Memory B cell (primary cell): ENCODE results near the gene MYO19.
"Not testable (repeated sequence)": the region's sequence is repeated elsewhere in the genome, so short reads cannot be mapped to it uniquely, and the experiment has no call there.

ENCODE experiments used
- ATAC-seq: fragments of 150-1000 bp; cut with Tn5 transposase; 2 replicates; pipeline ENCODE4 v1.10.0; 2021; ENCODE audit warnings: low read depth, mild to moderate bottlenecking, moderate library complexity
- DNase-seq, 2 donors: peaks; one replicate each; pipeline ENCODE4 v3.0.0; 2022; ENCODE audit warnings: low spot score in 2 of 2
- H3K27ac Mint-ChIP-seq: one replicate; pipeline ENCODE4 v1.8.0; 2022; ENCODE audit warnings: mild to moderate bottlenecking, moderate library complexity, mixed read lengths
- H3K27me3 Mint-ChIP-seq: one replicate; pipeline ENCODE4 v1.8.0; 2022; ENCODE audit warnings: mixed read lengths
- H3K36me3 Mint-ChIP-seq: one replicate; pipeline ENCODE4 v1.8.0; 2022; ENCODE audit warnings: mild to moderate bottlenecking, mixed read lengths
- H3K4me1 Mint-ChIP-seq: one replicate; pipeline ENCODE4 v1.8.0; 2022; ENCODE audit warnings: mixed read lengths
- H3K4me3 Mint-ChIP-seq: one replicate; pipeline ENCODE4 v1.8.0; 2022; ENCODE audit warnings: mild to moderate bottlenecking, moderate library complexity, mixed read lengths
- H3K9me3 Mint-ChIP-seq: one replicate; pipeline ENCODE4 v1.8.0; 2022; ENCODE audit warnings: mixed read lengths

MYO19 gene

DNA sequence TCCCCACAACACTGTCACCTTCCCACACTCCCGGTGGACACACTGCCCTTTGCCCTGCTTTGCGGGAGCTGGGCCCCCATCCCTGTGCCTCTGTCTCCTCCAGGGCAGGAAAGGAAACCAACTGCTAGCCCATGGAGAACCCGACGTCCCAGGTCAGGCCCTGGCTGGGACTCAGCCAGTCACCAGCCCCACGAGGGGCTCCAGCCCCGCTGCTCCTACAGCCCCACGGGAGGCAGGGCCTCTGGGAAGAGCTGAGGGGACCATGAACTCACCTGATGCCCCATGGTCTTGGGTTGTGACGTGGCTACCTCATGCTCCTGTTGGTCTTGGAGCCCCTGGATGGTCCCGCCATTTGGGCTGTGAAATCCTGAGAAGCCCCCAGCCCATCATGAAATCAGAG is 81.8 kb downstream of the MYO19 start:
- not testable (repeated sequence) for H3K27me3 Mint-ChIP-seq, H3K9me3 Mint-ChIP-seq

GRCh38 chr17:36449997-36450396 is 84.7 kb downstream of the MYO19 start:
- DNase-seq, H3K4me3 Mint-ChIP-seq, H3K27me3 Mint-ChIP-seq, H3K36me3 Mint-ChIP-seq, H3K27ac Mint-ChIP-seq, H3K4me1 Mint-ChIP-seq, ATAC-seq, H3K9me3 Mint-ChIP-seq: not testable (repeated sequence)

More for the DNA sequence above, 81.8 kb downstream of the MYO19 start:
- H3K4me3 Mint-ChIP-seq, ATAC-seq, H3K36me3 Mint-ChIP-seq, DNase-seq, H3K27ac Mint-ChIP-seq, H3K4me1 Mint-ChIP-seq: not testable (repeated sequence)
